OCI-LY3 (cell line): ENCODE results near the gene NDFIP1.

ENCODE experiments used
- EZH2phosphoT487 ChIP-seq: fragments of 200-600 bp; shearing (Covaris generic); IDR thresholded peaks from 2 replicates; pipeline ENCODE4 v1.6.1; 2018; ENCODE audit warnings: antibody characterized with exemption, mixed run types, low read depth
- TF ChIP-seq, protein P1 (sequence below): fragments of 200-600, 300-600 bp; sonication (generic); IDR thresholded peaks from 2 replicates; pipeline ENCODE4 v1.5.1; 2014; ENCODE audit warnings: antibody characterized with exemption, low read length, low read depth

DNA sequence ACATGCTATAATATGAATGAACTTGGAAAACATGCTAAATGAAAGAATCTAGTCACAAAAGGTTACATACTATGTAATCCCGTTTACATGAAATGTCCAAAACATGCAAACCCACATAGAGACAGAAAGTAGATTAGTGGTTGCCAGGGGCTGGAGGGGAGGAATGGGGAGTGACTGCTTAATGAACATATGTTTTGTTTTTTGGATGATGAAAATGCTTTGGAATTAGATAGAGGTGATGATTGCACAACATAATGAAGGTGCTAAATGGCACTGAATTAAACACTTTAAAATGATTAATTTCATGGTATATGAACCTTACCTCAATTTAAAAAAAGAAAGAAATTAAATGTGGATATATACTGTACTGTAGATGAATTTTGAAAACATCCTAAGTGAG lies 17.6 kb upstream of the NDFIP1 start:
- TF ChIP-seq, protein P1, sequence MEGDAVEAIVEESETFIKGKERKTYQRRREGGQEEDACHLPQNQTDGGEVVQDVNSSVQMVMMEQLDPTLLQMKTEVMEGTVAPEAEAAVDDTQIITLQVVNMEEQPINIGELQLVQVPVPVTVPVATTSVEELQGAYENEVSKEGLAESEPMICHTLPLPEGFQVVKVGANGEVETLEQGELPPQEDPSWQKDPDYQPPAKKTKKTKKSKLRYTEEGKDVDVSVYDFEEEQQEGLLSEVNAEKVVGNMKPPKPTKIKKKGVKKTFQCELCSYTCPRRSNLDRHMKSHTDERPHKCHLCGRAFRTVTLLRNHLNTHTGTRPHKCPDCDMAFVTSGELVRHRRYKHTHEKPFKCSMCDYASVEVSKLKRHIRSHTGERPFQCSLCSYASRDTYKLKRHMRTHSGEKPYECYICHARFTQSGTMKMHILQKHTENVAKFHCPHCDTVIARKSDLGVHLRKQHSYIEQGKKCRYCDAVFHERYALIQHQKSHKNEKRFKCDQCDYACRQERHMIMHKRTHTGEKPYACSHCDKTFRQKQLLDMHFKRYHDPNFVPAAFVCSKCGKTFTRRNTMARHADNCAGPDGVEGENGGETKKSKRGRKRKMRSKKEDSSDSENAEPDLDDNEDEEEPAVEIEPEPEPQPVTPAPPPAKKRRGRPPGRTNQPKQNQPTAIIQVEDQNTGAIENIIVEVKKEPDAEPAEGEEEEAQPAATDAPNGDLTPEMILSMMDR: no peak
- TF ChIP-seq EZH2phosphoT487: no peak
